ENCODE data around the gene TMEM225B. TPM values are rescaled to one million over a fixed set of nuclear protein-coding genes. Genes with fewer than 3 reads are reported as not detected.

The TMEM225B gene
- total RNA-seq, 1 donor from 2014 or later, result 1.2 TPM

DNA sequence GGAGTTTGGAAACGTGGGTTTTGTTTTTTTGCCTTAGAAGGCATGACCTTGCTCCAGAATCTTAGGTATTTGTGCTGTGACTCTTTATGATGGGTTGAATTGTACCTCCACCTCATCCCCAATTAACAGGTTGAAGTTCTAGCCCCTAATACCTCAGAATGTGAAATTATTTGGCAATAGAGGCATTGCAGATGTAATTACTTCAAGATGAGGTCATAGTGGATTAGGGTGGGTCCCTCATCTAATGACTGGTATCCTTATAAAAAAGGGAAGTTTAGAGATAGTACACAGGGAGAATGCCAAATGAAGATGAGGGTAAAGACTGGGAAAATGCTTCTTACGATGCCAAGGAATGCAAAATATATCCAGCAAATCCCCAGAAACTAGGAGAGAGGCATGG lies 43.1 kb upstream of the TMEM225B start:
- intact Hi-C loops (cut with DNase I), result loop anchor here (5.0 kb wide), 1 partner anchor 48 kb away; no protein-coding TSS in a partner anchor
- Histone ChIP-seq H3K36me3 (peaks cover 0 to 6% of the 10 kb centered on the region in 2 donors), H3K9me3 (no peaks in the 10 kb centered on the region), H3K27ac (no peak overlapping the region), H3K4me3 (no peak overlapping the region), H3K27me3 (no peaks in the 10 kb centered on the region), H3K4me1 (peaks cover 42% of the 10 kb centered on the region)
- no peak for DNase-seq (ENCODE audit: extremely low spot score in 2 of 2)
- no peak for TF ChIP-seq POLR2AphosphoS5 (IDR thresholded peaks at IDR 0.05; ENCODE audit: insufficient read depth in 1 of 2, low read depth in 1 of 2)
- TF ChIP-seq POLR2A (IDR thresholded peaks at IDR 0.05), result no peak
- TF ChIP-seq CTCF (IDR thresholded peaks at IDR 0.05), result no peak

DNA sequence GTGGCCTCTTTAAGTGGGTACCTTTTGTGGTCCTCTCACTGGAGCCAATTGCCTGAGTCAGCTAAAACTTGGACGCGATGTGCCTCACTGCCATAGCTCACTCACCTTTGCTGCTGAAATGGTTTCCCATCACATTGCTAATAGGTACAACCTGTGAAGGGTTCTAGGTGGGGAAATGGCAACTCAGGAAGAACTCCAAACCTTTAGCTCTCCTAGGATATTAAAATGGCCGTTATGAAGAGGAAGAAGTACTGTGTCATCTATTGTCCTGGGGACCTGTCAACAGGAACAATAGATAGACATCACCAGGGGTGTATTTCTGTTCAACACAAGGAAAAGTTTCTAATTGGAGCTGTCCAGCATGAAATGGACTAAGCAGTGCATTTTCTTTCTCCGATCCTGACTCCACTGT lies 40.9 kb upstream of the TMEM225B start:
- TF ChIP-seq CTCF (IDR thresholded peaks at IDR 0.05) (no peak), POLR2A (IDR thresholded peaks at IDR 0.05) (no peak), POLR2AphosphoS5 (IDR thresholded peaks at IDR 0.05; ENCODE audit: insufficient read depth in 1 of 2, low read depth in 1 of 2) (no peak)
- Histone ChIP-seq H3K4me1 (peaks cover 54% of the 10 kb centered on the region), H3K27me3 (no peaks in the 10 kb centered on the region), H3K36me3 (peaks cover 2 to 23% of the 10 kb centered on the region in 2 donors), H3K4me3 (peak overlapping the region; percentile 70 to 84), H3K27ac (peak overlapping the region; percentile 96), H3K9me3 (no peaks in the 10 kb centered on the region)
- no peak for DNase-seq (ENCODE audit: extremely low spot score in 2 of 2)
- intact Hi-C loops (cut with DNase I), result no loop called here

GRCh38 chr7:99557940-99558305 lies 40.1 kb upstream of the TMEM225B start:
- DNase-seq (ENCODE audit: extremely low spot score in 2 of 2), result no peak
- intact Hi-C loops (cut with DNase I), result no loop called here
- Histone ChIP-seq H3K4me3 (peak overlapping the region; percentile 70 to 84), H3K4me1 (peaks cover 61% of the 10 kb centered on the region), H3K27ac (peak overlapping the region; percentile 96), H3K36me3 (peaks cover 4 to 31% of the 10 kb centered on the region in 2 donors), H3K27me3 (no peaks in the 10 kb centered on the region), H3K9me3 (no peaks in the 10 kb centered on the region)
- TF ChIP-seq POLR2AphosphoS5 (IDR thresholded peaks at IDR 0.05; ENCODE audit: insufficient read depth in 1 of 2, low read depth in 1 of 2) (no peak), POLR2A (IDR thresholded peaks at IDR 0.05) (no peak), CTCF (IDR thresholded peaks at IDR 0.05) (no peak)

GRCh38 chr7:99558306-99559174 lies 39.5 kb upstream of the TMEM225B start, which contains the start of gene ZNF655:
TSS of gene ZNF655 (plus strand) at chr7:99558642. CDS start at chr7:99560560, 1,918 bp downstream.
- Histone ChIP-seq H3K4me3 (peak within 1 kb of the TSS; percentile 70 to 84), H3K27ac (peak within 1 kb of the TSS; percentile 96), H3K36me3 (peaks cover 4 to 36% of the 10 kb centered on the region in 2 donors), H3K4me1 (peaks cover 67% of the 10 kb centered on the region), H3K27me3 (no peaks in the 10 kb centered on the region), H3K9me3 (no peaks in the 10 kb centered on the region)
- peak; percentile 89 to 94 for TF ChIP-seq POLR2AphosphoS5 (IDR thresholded peaks at IDR 0.05; ENCODE audit: insufficient read depth in 1 of 2, low read depth in 1 of 2)
- no peak for TF ChIP-seq CTCF (IDR thresholded peaks at IDR 0.05)
- TF ChIP-seq POLR2A (IDR thresholded peaks at IDR 0.05), result peak in 1 of 2 donors; percentile 76
- intact Hi-C loops (cut with DNase I), result no loop called here
- DNase-seq (ENCODE audit: extremely low spot score in 2 of 2), result peak in 1 of 2 donors; percentile 94
